Mucosa of rectum (tissue), 2 donors: Measurements from ENCODE around the gene AMBRA1.
A peak's percentile ranks its signal among the peaks of the same experiment; 100 is the strongest.

ENCODE experiments used
- H3K27ac ChIP-seq, 2 donors: one replicate each; pipeline ENCODE4 v1.7.0; 2013; ENCODE audit warnings: inconsistent platforms in 2 of 2, low read depth in 2 of 2, low read length in 2 of 2
- H3K27me3 ChIP-seq, 2 donors: one replicate each; pipeline ENCODE4 v1.7.0; 2013; ENCODE audit warnings: low read length in 2 of 2; ENCODE audit not compliant: control insufficient read depth in 2 of 2, insufficient read depth in 2 of 2
- H3K36me3 ChIP-seq, 2 donors: one replicate each; pipeline ENCODE4 v1.7.0; 2013; ENCODE audit warnings: low read length in 2 of 2; ENCODE audit not compliant: control insufficient read depth in 2 of 2, insufficient read depth in 2 of 2
- H3K4me1 ChIP-seq, 2 donors: one replicate each; pipeline ENCODE4 v1.7.0; 2013; ENCODE audit warnings: low read length in 2 of 2, mild to moderate bottlenecking in 1 of 2; ENCODE audit not compliant: control insufficient read depth in 2 of 2, insufficient read depth in 2 of 2
- H3K4me3 ChIP-seq, 2 donors: one replicate each; pipeline ENCODE4 v1.7.0; 2013; ENCODE audit warnings: low read length in 2 of 2
- H3K9ac ChIP-seq, 2 donors: one replicate each; pipeline ENCODE4 v1.7.0; 2013; ENCODE audit warnings: low read length in 2 of 2, low read depth in 1 of 2, mild to moderate bottlenecking in 1 of 2
- H3K9me3 ChIP-seq, 2 donors: one replicate each; pipeline ENCODE4 v1.7.0; 2013; ENCODE audit warnings: low read length in 2 of 2; ENCODE audit not compliant: control insufficient read depth in 2 of 2
- donor health status: healthy.
- donor health status: Normal muscosa, but diverticular disease.

The AMBRA1 gene

GRCh38 chr11:46593550-46594373 lies at the start of gene AMBRA1:
Gene AMBRA1, minus strand, starts transcription at chr11:46594023. Its CDS starts 45,643 bp downstream, at chr11:46548380.
- peak within 1 kb of the TSS; percentile 80 to 83 for H3K27ac ChIP-seq
- no peaks in the 10 kb centered on the region for H3K9me3 ChIP-seq
- no peaks in the 10 kb centered on the region for H3K36me3 ChIP-seq
- peak within 1 kb of the TSS; percentile 91 to 92 for H3K9ac ChIP-seq
- H3K27me3 ChIP-seq: no peaks in the 10 kb centered on the region
- peak within 1 kb of the TSS; percentile 74 to 93 for H3K4me3 ChIP-seq
- H3K4me1 ChIP-seq: peaks cover 20 to 23% of the 10 kb centered on the region in 2 donors

- Histone ChIP-seq H3K4me3 (no peak overlapping the region), H3K4me1 (no peaks in the 10 kb centered on the region), H3K36me3 (peaks cover 30 to 36% of the 10 kb centered on the region in 2 donors), H3K9me3 (no peaks in the 10 kb centered on the region), H3K27me3 (no peaks in the 10 kb centered on the region), H3K27ac (no peak overlapping the region), H3K9ac (no peak overlapping the region)
Observed at GRCh38 chr11:46643531-46643930, 49.7 kb upstream of the AMBRA1 start.

GRCh38 chr11:46642627-46643335 lies 49.0 kb upstream of the AMBRA1 start:
- Histone ChIP-seq H3K36me3 (peaks cover 29 to 34% of the 10 kb centered on the region in 2 donors), H3K4me3 (no peak overlapping the region), H3K4me1 (no peaks in the 10 kb centered on the region), H3K27me3 (no peaks in the 10 kb centered on the region), H3K9me3 (no peaks in the 10 kb centered on the region), H3K27ac (no peak overlapping the region), H3K9ac (no peak overlapping the region)

GRCh38 chr11:46641639-46642038 lies 47.8 kb upstream of the AMBRA1 start:
- Histone ChIP-seq H3K27me3 (no peaks in the 10 kb centered on the region), H3K4me1 (no peaks in the 10 kb centered on the region), H3K27ac (no peak overlapping the region), H3K9ac (no peak overlapping the region), H3K9me3 (no peaks in the 10 kb centered on the region), H3K36me3 (peaks cover 23 to 25% of the 10 kb centered on the region in 2 donors), H3K4me3 (no peak overlapping the region)

GRCh38 chr11:46640036-46640788 lies 46.4 kb upstream of the AMBRA1 start:
- Histone ChIP-seq H3K27me3 (no peaks in the 10 kb centered on the region), H3K27ac (no peak overlapping the region), H3K4me3 (no peak overlapping the region), H3K9me3 (no peaks in the 10 kb centered on the region), H3K9ac (no peak overlapping the region), H3K4me1 (no peaks in the 10 kb centered on the region), H3K36me3 (peaks cover 12 to 17% of the 10 kb centered on the region in 2 donors)

GRCh38 chr11:46639197-46639839 lies 45.5 kb upstream of the AMBRA1 start:
- Histone ChIP-seq H3K36me3 (peaks cover 9 to 10% of the 10 kb centered on the region in 2 donors), H3K4me3 (no peak overlapping the region), H3K27me3 (no peaks in the 10 kb centered on the region), H3K4me1 (no peaks in the 10 kb centered on the region), H3K9me3 (no peaks in the 10 kb centered on the region), H3K27ac (no peak overlapping the region), H3K9ac (no peak overlapping the region)

- H3K27me3 ChIP-seq: no peaks in the 10 kb centered on the region
- H3K4me1 ChIP-seq: no peaks in the 10 kb centered on the region
- no peak overlapping the region for H3K27ac ChIP-seq
- H3K4me3 ChIP-seq: no peak overlapping the region
- peaks cover 7% of the 10 kb centered on the region in 2 donors for H3K36me3 ChIP-seq
- H3K9ac ChIP-seq: no peak overlapping the region
- no peaks in the 10 kb centered on the region for H3K9me3 ChIP-seq
Observed at GRCh38 chr11:46637546-46637945, 43.7 kb upstream of the AMBRA1 start.

GRCh38 chr11:46635557-46636139 lies 41.8 kb upstream of the AMBRA1 start:
- H3K9me3 ChIP-seq: no peaks in the 10 kb centered on the region
- H3K36me3 ChIP-seq: peaks cover 14 to 19% of the 10 kb centered on the region in 2 donors
- no peaks in the 10 kb centered on the region for H3K27me3 ChIP-seq
- H3K4me1 ChIP-seq: no peaks in the 10 kb centered on the region
- no peak overlapping the region for H3K9ac ChIP-seq
- no peak overlapping the region for H3K4me3 ChIP-seq
- no peak overlapping the region for H3K27ac ChIP-seq

GRCh38 chr11:46633291-46634217 lies 39.7 kb upstream of the AMBRA1 start:
- no peaks in the 10 kb centered on the region for H3K27me3 ChIP-seq
- no peak overlapping the region for H3K9ac ChIP-seq
- H3K4me3 ChIP-seq: no peak overlapping the region
- no peak overlapping the region for H3K27ac ChIP-seq
- peaks cover 20 to 25% of the 10 kb centered on the region in 2 donors for H3K36me3 ChIP-seq
- H3K9me3 ChIP-seq: no peaks in the 10 kb centered on the region
- H3K4me1 ChIP-seq: no peaks in the 10 kb centered on the region
